ENCODE data around the gene TAF11L3.
"Not testable (repeated sequence)": the region's sequence is repeated elsewhere in the genome, so short reads cannot be mapped to it uniquely, and the experiment has no call there.

- TF ChIP-seq POLR2A, CTCF (IDR thresholded peaks at IDR 0.05): not testable (repeated sequence)
These were observed 43.1 kb upstream of the TAF11L3 start for GRCh38 chr5:17475064-17475463.

Measured in esophagus squamous epithelium (tissue), 4 donors.